Measurements from ENCODE around the gene ZFP82.

Gene ZFP82

DNA sequence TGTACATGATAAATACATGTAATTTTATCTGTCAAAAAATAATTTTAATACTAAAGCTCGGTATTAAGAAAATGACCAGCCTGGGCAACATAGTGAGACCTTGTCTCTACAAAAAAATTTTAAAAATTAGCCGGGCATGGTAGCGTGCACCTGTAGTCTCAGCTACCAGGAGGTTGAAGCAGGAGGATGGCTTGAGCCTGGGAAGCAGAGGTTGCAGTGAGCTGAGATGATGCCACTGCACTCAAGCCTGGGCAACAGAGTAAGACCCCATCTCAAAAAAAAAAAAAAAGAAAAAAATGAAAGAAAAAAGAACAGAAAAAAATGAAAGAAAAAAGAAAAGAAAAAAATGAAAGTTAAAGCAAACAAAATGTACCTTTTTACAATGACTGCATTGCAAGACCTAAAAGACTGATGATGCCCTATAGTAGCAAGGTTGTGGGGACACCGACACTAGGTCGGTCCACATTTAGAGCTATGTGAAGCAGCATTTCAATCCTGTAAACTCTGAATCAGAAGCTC, 44.7 kb downstream of the ZFP82 start:
- TF ChIP-seq, protein P1, sequence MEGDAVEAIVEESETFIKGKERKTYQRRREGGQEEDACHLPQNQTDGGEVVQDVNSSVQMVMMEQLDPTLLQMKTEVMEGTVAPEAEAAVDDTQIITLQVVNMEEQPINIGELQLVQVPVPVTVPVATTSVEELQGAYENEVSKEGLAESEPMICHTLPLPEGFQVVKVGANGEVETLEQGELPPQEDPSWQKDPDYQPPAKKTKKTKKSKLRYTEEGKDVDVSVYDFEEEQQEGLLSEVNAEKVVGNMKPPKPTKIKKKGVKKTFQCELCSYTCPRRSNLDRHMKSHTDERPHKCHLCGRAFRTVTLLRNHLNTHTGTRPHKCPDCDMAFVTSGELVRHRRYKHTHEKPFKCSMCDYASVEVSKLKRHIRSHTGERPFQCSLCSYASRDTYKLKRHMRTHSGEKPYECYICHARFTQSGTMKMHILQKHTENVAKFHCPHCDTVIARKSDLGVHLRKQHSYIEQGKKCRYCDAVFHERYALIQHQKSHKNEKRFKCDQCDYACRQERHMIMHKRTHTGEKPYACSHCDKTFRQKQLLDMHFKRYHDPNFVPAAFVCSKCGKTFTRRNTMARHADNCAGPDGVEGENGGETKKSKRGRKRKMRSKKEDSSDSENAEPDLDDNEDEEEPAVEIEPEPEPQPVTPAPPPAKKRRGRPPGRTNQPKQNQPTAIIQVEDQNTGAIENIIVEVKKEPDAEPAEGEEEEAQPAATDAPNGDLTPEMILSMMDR (conservative IDR thresholded peaks at IDR 0.05; ENCODE audit: low read depth, low read length), result no peak
- DNase-seq (ENCODE audit: low read depth), result no peak
- H3K4me3 ChIP-seq (ENCODE audit: low read length), result no peak overlapping the region

DNA sequence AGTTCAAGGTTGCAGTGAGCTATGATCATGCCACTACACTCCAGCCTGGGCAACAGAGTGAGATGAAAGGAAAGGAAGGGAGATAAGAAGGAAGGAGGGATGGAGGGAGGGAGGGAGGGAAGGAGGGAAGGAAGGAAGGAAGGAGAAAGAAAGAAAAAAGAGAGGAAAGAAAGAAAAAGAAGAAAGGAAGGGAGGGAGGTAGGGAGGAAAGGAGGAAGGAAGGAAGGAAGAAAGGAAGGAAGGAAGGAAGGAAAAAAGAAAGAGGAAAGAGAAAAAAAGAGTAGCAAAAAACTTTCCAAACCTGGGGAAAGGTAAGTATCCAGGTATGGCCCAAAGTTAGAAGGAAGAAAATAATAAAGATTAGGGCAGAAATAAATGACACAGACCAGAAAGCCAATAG, 46.6 kb downstream of the ZFP82 start:
- DNase-seq (ENCODE audit: low read depth), result no peak
- TF ChIP-seq, protein P1 (conservative IDR thresholded peaks at IDR 0.05; ENCODE audit: low read depth, low read length), result no peak
- no peak overlapping the region for H3K4me3 ChIP-seq (ENCODE audit: low read length)

DNA sequence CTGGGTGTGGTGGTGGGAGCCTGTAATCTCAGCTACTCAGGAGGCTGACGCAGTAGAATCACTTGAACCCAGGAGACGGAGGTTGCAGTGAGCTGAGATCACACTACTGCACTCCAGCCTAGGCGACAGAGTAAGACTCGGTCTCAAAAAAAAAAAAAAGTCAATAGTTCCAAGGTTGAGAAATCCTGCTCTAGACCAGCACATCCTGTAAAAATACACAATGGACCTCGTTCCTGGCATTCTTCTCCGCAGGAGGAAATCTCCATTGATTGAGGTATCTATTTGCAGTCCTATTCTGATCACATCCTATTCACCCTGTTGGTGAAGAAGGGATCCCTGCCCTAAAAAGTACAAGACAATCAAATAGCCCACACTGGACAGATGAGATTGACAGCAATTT, 54.6 kb downstream of the ZFP82 start:
- TF ChIP-seq, protein P1 (conservative IDR thresholded peaks at IDR 0.05; ENCODE audit: low read depth, low read length), result no peak
- no peak overlapping the region for H3K4me3 ChIP-seq (ENCODE audit: low read length)
- no peak for DNase-seq (ENCODE audit: low read depth)
